NCI-H2029 (cell line): ENCODE data around the gene OR2C1.

ENCODE experiments used
- DNase-seq: peaks from one replicate; lab custom pipeline; 2025; lab: John Stamatoyannopoulos, UW

The OR2C1 gene

DNA sequence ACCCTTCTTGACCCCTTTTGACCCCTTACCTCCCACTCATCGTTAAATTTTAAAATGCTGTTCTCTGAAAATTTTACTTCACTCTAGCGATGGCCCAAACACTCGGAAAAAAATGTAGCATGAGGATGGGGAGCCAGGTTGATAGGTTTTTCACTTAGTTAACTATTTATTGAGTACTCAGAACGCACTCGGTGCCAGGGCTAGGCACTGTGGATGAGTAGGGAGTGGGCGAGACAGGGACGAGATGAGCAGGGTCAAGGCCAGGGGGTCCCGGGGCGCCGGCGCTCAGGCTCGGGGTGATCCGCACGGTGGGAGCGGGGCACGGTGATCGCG, 44.7 kb downstream of the OR2C1 start:
- DNase-seq = no peak

- DNase-seq = peak; percentile 95
Measured at GRCh38 chr16:3400779-3401688, 45.3 kb downstream of the OR2C1 start, which contains the start of the genes ZNF174 and ZSCAN32. TSS of gene ZNF174 (plus strand) at chr16:3401215. CDS start at chr16:3402005, 790 bp downstream. TSS of gene ZSCAN32 (minus strand) at chr16:3401004. CDS start at chr16:3397557, 3,447 bp downstream.

DNA sequence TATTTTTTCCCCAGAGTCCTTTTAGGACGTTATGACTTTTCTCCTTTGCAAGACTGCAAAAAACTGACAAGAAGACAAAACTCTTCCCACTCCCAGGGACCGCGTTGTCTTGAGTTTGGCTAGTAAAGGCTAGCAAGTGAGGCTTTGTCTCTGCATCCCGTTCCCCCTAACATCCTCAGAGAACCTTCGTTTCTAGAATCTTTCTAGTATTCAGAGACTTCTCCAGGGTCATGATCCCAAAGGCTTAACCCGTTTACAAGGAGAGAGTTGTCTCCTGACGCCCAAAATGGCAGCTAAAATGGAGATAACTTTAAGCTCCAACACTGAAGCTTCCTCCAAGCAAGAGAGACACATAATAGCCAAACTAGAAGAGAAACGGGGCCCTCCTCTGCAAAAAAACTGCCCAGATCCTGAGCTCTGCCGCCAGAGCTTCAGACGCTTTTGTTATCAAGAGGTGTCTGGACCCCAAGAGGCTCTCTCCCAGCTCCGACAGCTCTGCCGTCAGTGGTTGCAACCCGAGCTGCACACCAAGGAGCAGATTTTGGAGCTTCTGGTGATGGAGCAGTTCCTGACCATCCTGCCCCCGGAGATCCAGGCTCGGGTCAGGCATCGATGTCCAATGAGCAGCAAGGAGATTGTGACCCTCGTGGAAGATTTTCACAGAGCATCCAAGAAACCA, 46.2 kb downstream of the OR2C1 start:
- DNase-seq = no peak
